ENCODE measurements around the gene UBAC2.
A peak's percentile ranks its signal among the peaks of the same experiment; 100 is the strongest.

Gene UBAC2

DNA sequence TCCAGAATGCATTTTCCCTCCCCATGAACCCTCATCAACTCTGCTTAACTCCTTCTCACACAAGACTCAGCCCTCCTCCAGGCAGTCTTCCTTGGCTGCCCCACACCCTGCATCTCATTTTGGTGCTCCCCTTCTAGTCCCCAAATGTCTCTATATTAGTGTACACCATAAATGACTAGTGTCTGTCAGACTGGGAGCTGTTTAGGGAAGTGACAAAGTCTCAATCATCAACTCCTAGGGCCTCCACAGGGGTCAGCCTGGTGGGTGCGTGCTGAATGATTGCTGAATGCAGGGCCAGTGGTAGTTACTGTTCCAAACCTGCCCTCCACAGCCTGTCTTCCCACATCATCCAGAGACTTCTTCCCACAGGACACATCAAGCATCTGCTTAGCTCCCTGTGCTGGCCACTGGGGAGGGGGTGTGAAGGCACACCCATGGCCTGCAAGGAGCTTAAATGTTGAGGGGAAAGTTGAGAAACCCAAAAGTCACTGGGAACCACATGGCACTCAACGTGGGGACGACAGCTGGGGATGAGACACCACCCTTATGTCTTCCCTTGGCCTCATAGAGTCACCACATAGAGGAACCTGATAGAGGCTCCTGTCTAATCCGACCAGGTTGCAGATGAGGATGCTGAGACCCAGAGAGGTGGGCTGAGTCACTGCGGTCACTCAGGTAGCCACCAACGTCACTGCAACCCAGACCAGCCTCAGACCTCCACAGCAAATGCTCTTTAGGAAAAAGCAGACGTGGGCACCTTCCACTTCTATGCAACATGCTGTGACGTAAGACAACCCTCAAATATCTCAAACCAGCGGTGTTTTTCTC, 221.3 kb downstream of the UBAC2 start:
- peak; percentile 59 for DNase-seq

- peak; percentile 26 for DNase-seq
Measured at GRCh38 chr13:99422586-99423220, 222.0 kb downstream of the UBAC2 start.

GRCh38 chr13:99425485-99426341, 225.1 kb downstream of the UBAC2 start:
- peak; percentile 76 for DNase-seq

DNA sequence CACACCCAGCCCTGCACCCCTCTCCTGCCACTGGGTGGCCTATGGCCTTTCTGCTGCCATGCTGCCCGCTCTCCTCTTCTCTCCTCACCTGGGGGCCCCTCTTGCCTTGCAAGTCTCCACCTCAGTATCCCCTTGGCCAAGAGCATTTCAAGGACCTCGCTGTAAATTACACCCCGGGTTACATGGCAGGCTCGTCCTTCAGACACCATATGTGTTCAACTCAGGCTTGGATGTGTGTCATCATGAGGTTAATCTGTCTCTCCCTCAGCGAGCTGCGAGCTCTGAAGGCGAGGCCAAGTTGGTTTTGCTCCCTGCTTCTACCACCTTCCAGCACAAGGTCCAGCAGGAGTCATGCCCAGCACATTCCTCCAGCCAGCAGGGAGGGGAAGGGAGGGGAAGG, 225.8 kb downstream of the UBAC2 start:
- DNase-seq, result peak; percentile 33

GRCh38 chr13:99429670-99430069, 229.0 kb downstream of the UBAC2 start:
- peak; percentile 14 for DNase-seq

DNA sequence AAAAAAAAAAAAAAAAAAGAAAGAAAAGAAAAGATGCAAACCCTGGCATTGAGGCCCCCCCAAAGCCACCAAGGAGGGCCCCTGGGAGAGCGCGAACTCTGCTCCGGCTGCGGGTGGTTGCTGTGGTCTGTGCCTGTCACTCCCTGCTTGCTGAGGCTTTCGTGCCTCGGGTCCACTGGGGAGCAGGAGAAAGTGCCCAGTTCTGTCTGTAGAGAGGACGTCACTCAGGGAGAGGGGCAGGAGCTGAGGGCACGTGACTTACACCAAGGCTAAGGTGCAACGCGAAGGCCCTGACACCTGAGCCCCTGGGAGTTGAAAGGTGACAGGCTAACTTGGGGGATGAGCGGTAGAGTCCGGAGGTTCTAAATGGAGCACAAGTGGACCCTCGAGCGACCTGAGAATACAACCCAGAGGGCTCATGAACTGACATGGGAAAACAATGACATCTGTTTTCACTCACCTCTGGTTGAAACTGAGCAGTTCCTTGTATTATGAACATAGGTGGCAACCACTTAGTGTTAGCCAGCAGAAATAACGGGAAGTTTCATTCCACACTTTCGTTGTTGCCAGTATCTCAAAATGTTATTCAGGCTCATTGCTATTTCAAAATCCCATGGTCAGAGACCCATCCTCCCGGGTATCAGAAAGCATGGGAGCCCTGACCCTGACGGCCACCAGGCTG, 231.4 kb downstream of the UBAC2 start:
- peak; percentile 23 for DNase-seq

- peak; percentile 94 for DNase-seq
Measured at GRCh38 chr13:99432609-99433542, 232.2 kb downstream of the UBAC2 start.

- no peak for DNase-seq
Measured at GRCh38 chr13:99433543-99434075, 233.0 kb downstream of the UBAC2 start.

- DNase-seq, result peak; percentile 87
Measured at GRCh38 chr13:99434258-99434788, 233.7 kb downstream of the UBAC2 start.

DNA sequence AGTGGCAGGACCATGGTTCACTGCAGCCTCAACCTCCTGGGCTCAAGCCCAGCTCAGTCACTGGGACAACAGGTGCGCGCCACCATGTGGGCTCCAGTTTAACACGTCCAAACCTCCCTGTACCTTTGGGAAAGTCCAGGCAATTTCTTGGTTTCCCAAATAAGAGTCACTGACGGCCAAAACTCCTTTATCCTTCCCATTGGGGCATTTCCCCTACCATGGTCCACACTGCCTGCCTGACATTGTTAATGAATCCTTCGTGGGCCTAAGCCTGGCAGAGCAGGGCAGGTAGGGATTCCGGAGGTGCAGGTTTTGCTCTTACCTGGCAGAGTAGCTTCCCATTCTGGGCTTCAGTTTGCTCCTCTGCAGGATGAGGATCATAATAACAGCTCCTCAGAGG, 234.5 kb downstream of the UBAC2 start:
- DNase-seq, result no peak

- no peak for DNase-seq
Measured at GRCh38 chr13:99435998-99436397, 235.3 kb downstream of the UBAC2 start.

Measured in stimulated activated CD8-positive, alpha-beta memory T cell treated with anti-CD3 and anti-CD28 coated beads, Interleukin-4, amount 100 ng/mL, for 48 hours (primary cell).